ENCODE results near the gene KRT33B. TPM values are rescaled to one million over a fixed set of nuclear protein-coding genes. Genes with fewer than 3 reads are reported as not detected.

Gene KRT33B
- total RNA-seq, 1 experiment from 2014 or later: not detected

- POLR2A ChIA-PET: no interaction called here
- H3K36me3 ChIP-seq (ENCODE audit: control insufficient read depth, insufficient read depth, low read length): no peaks in the 10 kb centered on the region
- no peak overlapping the region for H3K4me3 ChIP-seq (ENCODE audit: low read depth in 2 of 2, low read length in 2 of 2)
- H3K9me3 ChIP-seq (ENCODE audit: control insufficient read depth, insufficient read depth, low read depth, low read length): no peaks in the 10 kb centered on the region
- TF ChIP-seq TCF7L2 (IDR thresholded peaks at IDR 0.05; ENCODE audit: low read depth, low read length) (no peak), POLR2AphosphoS5 (IDR thresholded peaks at IDR 0.05; ENCODE audit: low read depth, low read length) (no peak), SIN3A (IDR thresholded peaks at IDR 0.05; ENCODE audit: borderline replicate concordance, insufficient read depth, low read depth, low read length) (no peak)
- CTCF ChIA-PET: interaction anchor here (1.4 to 1.9 kb wide), 2 partner anchors 115 to 145 kb away, joined by 3 to 6 read pairs; partner anchors contain the start of gene KRT15
- no TSS peak for BruUV-seq (replicated peaks)
- in situ Hi-C loops (cut with HindIII; ENCODE audit: low pct_unique_long_range_greater_than_20kb, low sequenced_read_pairs): no loop called here
- ATAC-seq (peak; percentile 77), DNase-seq (ENCODE audit: low read depth, low spot score) (peak; percentile 60)
- no peaks in the 10 kb centered on the region for H3K27me3 ChIP-seq (ENCODE audit: control insufficient read depth, insufficient read depth, low read length)
- H3K27ac ChIP-seq (ENCODE audit: low read length): peak overlapping the region; percentile 13; the same call in 1 of the 2 replicates
- intact Hi-C loops (cut with micrococcal nuclease; ENCODE audit: unreplicated experiment): no loop called here
- H3K4me1 ChIP-seq (ENCODE audit: control insufficient read depth, insufficient read depth, low read length): peaks cover 13% of the 10 kb centered on the region
Measured at GRCh38 chr17:41404024-41404671, 34.5 kb upstream of the KRT33B start.

GRCh38 chr17:41403404-41404023 lies 33.9 kb upstream of the KRT33B start:
- H3K27me3 ChIP-seq (ENCODE audit: control insufficient read depth, insufficient read depth, low read length): no peaks in the 10 kb centered on the region
- in situ Hi-C loops (cut with HindIII; ENCODE audit: low pct_unique_long_range_greater_than_20kb, low sequenced_read_pairs): no loop called here
- no peaks in the 10 kb centered on the region for H3K36me3 ChIP-seq (ENCODE audit: control insufficient read depth, insufficient read depth, low read length)
- TF ChIP-seq CTCF (IDR thresholded peaks at IDR 0.05) (no peak), TCF7L2 (IDR thresholded peaks at IDR 0.05; ENCODE audit: low read depth, low read length) (no peak), REST (IDR thresholded peaks at IDR 0.05; ENCODE audit: insufficient read depth in 1 of 2, low read depth in 2 of 2, low read length in 1 of 2) (no peak), POLR2AphosphoS5 (IDR thresholded peaks at IDR 0.05; ENCODE audit: low read depth, low read length) (no peak), SIN3A (IDR thresholded peaks at IDR 0.05; ENCODE audit: borderline replicate concordance, insufficient read depth, low read depth, low read length) (no peak)
- CTCF ChIA-PET: interaction anchor here (1.9 kb wide), 1 partner anchor 145 kb away, joined by 6 read pairs; no protein-coding TSS in a partner anchor
- no TSS peak for BruUV-seq (replicated peaks)
- H3K27ac ChIP-seq (ENCODE audit: low read length): no peak overlapping the region
- POLR2A ChIA-PET: no interaction called here
- DNase-seq (ENCODE audit: low read depth, low spot score) (no peak), ATAC-seq (no peak)
- peaks cover 13% of the 10 kb centered on the region for H3K4me1 ChIP-seq (ENCODE audit: control insufficient read depth, insufficient read depth, low read length)
- intact Hi-C loops (cut with micrococcal nuclease; ENCODE audit: unreplicated experiment): no loop called here
- H3K9me3 ChIP-seq (ENCODE audit: control insufficient read depth, insufficient read depth, low read depth, low read length): no peaks in the 10 kb centered on the region
- H3K4me3 ChIP-seq (ENCODE audit: low read depth in 2 of 2, low read length in 2 of 2): no peak overlapping the region

DNA sequence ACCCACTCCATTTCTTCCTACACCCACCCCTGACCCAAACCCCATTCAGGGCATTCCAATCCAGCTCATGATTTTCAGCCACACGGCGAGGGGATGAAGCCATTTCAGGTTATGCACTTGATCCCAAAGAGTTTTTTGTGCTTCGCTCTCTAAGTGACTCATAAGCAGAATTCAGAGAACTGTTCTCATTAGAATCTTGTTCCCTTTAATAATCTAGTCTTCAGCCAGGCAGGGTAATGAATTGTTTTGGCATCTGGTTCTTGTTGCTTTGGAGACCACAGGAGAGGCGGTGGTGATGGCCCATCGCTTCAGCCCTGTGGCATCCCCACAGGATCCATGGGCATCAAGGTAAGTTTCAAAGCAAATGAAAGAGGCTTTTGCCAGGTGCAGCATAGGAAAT lies 32.5 kb upstream of the KRT33B start:
- TF ChIP-seq CTCF (IDR thresholded peaks at IDR 0.05): no peak
- TF ChIP-seq SIN3A (IDR thresholded peaks at IDR 0.05; ENCODE audit: borderline replicate concordance, insufficient read depth, low read depth, low read length): no peak
- TF ChIP-seq TCF7L2 (IDR thresholded peaks at IDR 0.05; ENCODE audit: low read depth, low read length): no peak
- no peak for TF ChIP-seq POLR2AphosphoS5 (IDR thresholded peaks at IDR 0.05; ENCODE audit: low read depth, low read length)
- TF ChIP-seq REST (IDR thresholded peaks at IDR 0.05; ENCODE audit: insufficient read depth in 1 of 2, low read depth in 2 of 2, low read length in 1 of 2): no peak
- intact Hi-C loops (cut with micrococcal nuclease; ENCODE audit: unreplicated experiment): no loop called here
- Histone ChIP-seq H3K9me3 (ENCODE audit: control insufficient read depth, insufficient read depth, low read depth, low read length) (no peaks in the 10 kb centered on the region), H3K27ac (ENCODE audit: low read length) (no peak overlapping the region), H3K27me3 (ENCODE audit: control insufficient read depth, insufficient read depth, low read length) (no peaks in the 10 kb centered on the region), H3K4me1 (ENCODE audit: control insufficient read depth, insufficient read depth, low read length) (peaks cover 13% of the 10 kb centered on the region), H3K4me3 (ENCODE audit: low read depth in 2 of 2, low read length in 2 of 2) (no peak overlapping the region), H3K36me3 (ENCODE audit: control insufficient read depth, insufficient read depth, low read length) (no peaks in the 10 kb centered on the region)
- CTCF ChIA-PET: no interaction called here
- no TSS peak for BruUV-seq (replicated peaks)
- in situ Hi-C loops (cut with HindIII; ENCODE audit: low pct_unique_long_range_greater_than_20kb, low sequenced_read_pairs): no loop called here
- POLR2A ChIA-PET: no interaction called here
- DNase-seq (ENCODE audit: low read depth, low spot score) (no peak), ATAC-seq (no peak)

All from Panc1 (cell line).